HepG2 (cell line): ENCODE results near the gene PRKAR1B. TPM values are rescaled to one million over a fixed set of nuclear protein-coding genes. Genes with fewer than 3 reads are reported as not detected.

ENCODE experiments used
- ATAC-seq: fragments of 200-7000 bp; cut with Tn5 transposase; 3 replicates; pipeline ENCODE4 v1.9.1; 2020; ENCODE audit warnings: mild to moderate bottlenecking, moderate library complexity
- BruUV-seq: library from RNA; stranded (reverse); fragments of 400-500 nt; replicated peaks from 2 replicates; lab custom pipeline; 2021; lab: Mats Ljungman, UMichigan
- CTCF ChIA-PET: fragments of 300-600 bp; formaldehyde crosslinking; extraction: SDS; loops from one replicate; lab custom pipeline; 2021; ENCODE audit warnings: low total read pairs, inconsistent platforms, low intra/inter-chr PET ratio; lab: Yijun Ruan, JAX
- POLR2A ChIA-PET: fragments of 350-600 bp; sonication (Branson Sonifier 250); formaldehyde crosslinking; loops from one replicate; lab custom pipeline; 2020; ENCODE audit warnings: antibody characterized with exemption, inconsistent platforms; lab: Yijun Ruan, JAX
- DNase-seq: peaks from one replicate; pipeline ENCODE4 v3.0.0-alpha.2; 2015; ENCODE audit warnings: low spot score
- FAIRE-seq: peaks from 3 replicates; lab custom pipeline; 2011; peaks lifted over from hg19 to GRCh38; lab: Jason Lieb, UNC
- H2AFZ ChIP-seq: one replicate; pipeline ENCODE4 v1.6.1; 2011; ENCODE audit warnings: low read length, inconsistent platforms
- H3K27ac ChIP-seq: fragments of 300-600 bp; 3 replicates; pipeline ENCODE4 v1.8.0; 2011; ENCODE audit warnings: mixed run types, mild to moderate bottlenecking, mixed read lengths, low read length, inconsistent platforms; ENCODE audit not compliant: insufficient read depth; ENCODE audit errors: extremely low read length
- H3K27me3 ChIP-seq, 2 experiments: fragments of 200-600 bp in 1 of 2; 2 replicates in 1 of 2; 3 replicates in 1 of 2; pipeline versions ENCODE4 v1.6.0 to v1.8.0; 2011; ENCODE audit warnings: low read length in 2 of 2, mild to moderate bottlenecking in 2 of 2, moderate library complexity in 2 of 2, inconsistent platforms in 1 of 2; ENCODE audit not compliant: insufficient read depth in 2 of 2, control insufficient read depth in 1 of 2
- H3K36me3 ChIP-seq, 2 experiments: fragments of 200-600 bp in 1 of 2; replicated peaks in 1 of 2; 2 replicates in 1 of 2; 3 replicates in 1 of 2; pipeline versions ENCODE4 v1.5.1 to v1.8.0; 2011; ENCODE audit warnings: low read length in 2 of 2, inconsistent platforms in 1 of 2; ENCODE audit not compliant: insufficient read depth in 2 of 2, control insufficient read depth in 1 of 2
- H3K4me1 ChIP-seq: 2 replicates; pipeline ENCODE4 v1.5.1; 2012; ENCODE audit warnings: low read length, inconsistent platforms; ENCODE audit not compliant: insufficient read depth
- H3K4me2 ChIP-seq: 2 replicates; pipeline ENCODE4 v1.6.0; 2011; ENCODE audit warnings: low read depth, low read length, inconsistent platforms
- H3K4me3 ChIP-seq, 3 experiments: fragments of 200-600 bp in 1 of 3; sonication (generic), shearing (Covaris generic) in 1 of 3; replicated peaks in 1 of 3; 2 replicates each; pipeline ENCODE4 v1.5.1; 2011 to 2016; ENCODE audit warnings: low read length in 3 of 3, inconsistent platforms in 2 of 3, low read depth in 2 of 3, mild to moderate bottlenecking in 2 of 3, control low read depth in 1 of 3, mixed read lengths in 1 of 3; ENCODE audit not compliant: insufficient read depth in 1 of 3
- H3K79me2 ChIP-seq: one replicate; pipeline ENCODE4 v1.6.1; 2011; ENCODE audit warnings: low read length, inconsistent platforms; ENCODE audit not compliant: insufficient read depth
- H3K9ac ChIP-seq: 2 replicates; pipeline ENCODE4 v1.6.0; 2011; ENCODE audit warnings: mild to moderate bottlenecking, low read depth, low read length, inconsistent platforms; ENCODE audit not compliant: insufficient read depth
- H3K9me3 ChIP-seq: 2 replicates; pipeline ENCODE4 v1.5.1; 2012; ENCODE audit warnings: mild to moderate bottlenecking, low read length
- H4K20me1 ChIP-seq: 2 replicates; pipeline ENCODE4 v1.6.0; 2011; ENCODE audit warnings: inconsistent platforms, mild to moderate bottlenecking, low read length, moderate library complexity; ENCODE audit not compliant: insufficient read depth
- ARID4A ChIP-seq: sonication (generic); formaldehyde crosslinking; IDR thresholded peaks from 2 replicates; pipeline ENCODE4 v1.5.0; 2020; ENCODE audit warnings: mild to moderate bottlenecking, missing genetic modification reagents, borderline replicate concordance
- HIVEP1 ChIP-seq: sonication (generic); formaldehyde crosslinking; IDR thresholded peaks from 2 replicates; pipeline ENCODE4 v1.4.0; 2020; ENCODE audit warnings: mild to moderate bottlenecking, missing genetic modification reagents
- KIAA2018 ChIP-seq: sonication (generic); formaldehyde crosslinking; IDR thresholded peaks from 2 replicates; pipeline ENCODE4 v1.5.0; 2020; ENCODE audit warnings: mild to moderate bottlenecking, missing genetic modification reagents, borderline replicate concordance
- ZNF614 ChIP-seq: IDR thresholded peaks from 2 replicates; pipeline ENCODE4 v1.6.1; 2018; ENCODE audit warnings: missing biosample characterization, missing genetic modification reagents, inconsistent platforms, borderline replicate concordance
- ZSCAN29 ChIP-seq: sonication (generic); formaldehyde crosslinking; conservative IDR thresholded peaks from 2 replicates; pipeline ENCODE4 v1.4.0; 2020; ENCODE audit warnings: mild to moderate bottlenecking, missing genetic modification reagents
- WGBS: methylation state at CpG from one replicate; pipeline ENCODE4 v1.1.6; 2017; ENCODE audit warnings: low lambda C conversion rate; 5-methylcytosine and 5-hydroxymethylcytosine counted together
- in situ Hi-C: cut with HindIII; loops from 2 replicates; pipeline ENCODE4 v1.10.0; 2017; ENCODE audit warnings: low pct_unique_long_range_greater_than_20kb; ENCODE audit not compliant: extremely low pct_ligation_motif_present
- intact Hi-C: fragments of 100-400 bp; cut with micrococcal nuclease; formaldehyde crosslinking; loops from one replicate; pipeline ENCODE4 v1.10.0; 2022; ENCODE audit not compliant: unreplicated experiment
- polyA plus RNA-seq, 8 experiments: library from polyadenylated mRNA; depleted of rRNA in 3 of 8; stranded (reverse) in 7 of 8; unstranded in 1 of 8; fragments of >200 nt; fragmentation: Illumina TruSeq in 4 of 8; extraction: Trizol in 4 of 8; gene quantifications; 2 replicates each; pipeline versions ENCODE4 v1.2.1 to v1.2.3, GENCODE V29; 2011 to 2016; ENCODE audit warnings: low read depth in 4 of 8, missing spikeins in 1 of 8, mixed read lengths in 1 of 8; ENCODE audit not compliant: insufficient read depth in 1 of 8
- total RNA-seq, 5 experiments: library from RNA; depleted of rRNA; stranded (reverse); fragments of >200 nt; fragmentation: Illumina TruSeq; extraction: Trizol; gene quantifications; 2 replicates each; pipeline ENCODE4 v1.2.3, GENCODE V29; 2016; ENCODE audit warnings: low read depth in 1 of 5

Gene PRKAR1B
- total and polyA plus RNA-seq, 2 of the 13 experiments (the other 11 are each of a cell fraction or from before 2014, with no cell fraction given): 7.9 to 28.2 TPM

- TF ChIP-seq KIAA2018 (CRISPR knock-in tag): no peak
- no peak for TF ChIP-seq HIVEP1
- TF ChIP-seq ZSCAN29: no peak
- no peak for TF ChIP-seq ZNF614 (CRISPR knock-in tag)
Measured at GRCh38 chr7:516216-516605, 210.9 kb downstream of the PRKAR1B start (continued).

GRCh38 chr7:515628-516027 is 211.5 kb downstream of the PRKAR1B start:
- H3K79me2 ChIP-seq: peaks cover 2% of the 10 kb centered on the region
- H3K4me1 ChIP-seq: no peaks in the 10 kb centered on the region
- ChIA-PET POLR2A (no interaction called here), CTCF (no interaction called here)
- TF ChIP-seq ARID4A (CRISPR knock-in tag): no peak
- no peak overlapping the region for H3K4me2 ChIP-seq
- ATAC-seq: no peak
- no peak for DNase-seq
- H4K20me1 ChIP-seq: no peaks in the 10 kb centered on the region
- H3K9ac ChIP-seq: no peak overlapping the region
- H3K36me3 ChIP-seq: no peaks in the 10 kb centered on the region
- WGBS: 77% methylated on average over 10 of the region's 10 CpGs
- no peak overlapping the region for H2AFZ ChIP-seq
- no peak for FAIRE-seq
- intact Hi-C loops (loop anchor here (5.0 kb wide), 1 partner anchor 183 kb away; no protein-coding TSS in a partner anchor), in situ Hi-C loops (no loop called here)
- no peak overlapping the region for H3K4me3 ChIP-seq
- H3K27ac ChIP-seq: no peak overlapping the region
- H3K9me3 ChIP-seq: no peaks in the 10 kb centered on the region
- H3K27me3 ChIP-seq: peaks cover 2 to 27% of the 10 kb centered on the region in 2 experiments; a peak in 4 of 5 replicates
- BruUV-seq: no TSS peak
